HepG2 (cell line): Measurements from ENCODE around the gene NDUFS2. TPM values are rescaled to one million over a fixed set of nuclear protein-coding genes. Genes with fewer than 3 reads are reported as not detected.

Source experiments
- CENPX ChIP-seq: sonication (generic); formaldehyde crosslinking; IDR thresholded peaks from 2 replicates; pipeline ENCODE4 v1.9.0; 2021; ENCODE audit warnings: mild to moderate bottlenecking, missing genetic modification reagents, moderate library complexity
- ERF ChIP-seq: IDR thresholded peaks from 2 replicates; pipeline ENCODE4 v1.6.1; 2018; ENCODE audit warnings: missing biosample characterization, missing genetic modification reagents
- ETV5 ChIP-seq: IDR thresholded peaks from 2 replicates; pipeline ENCODE4 v1.6.1; 2018; ENCODE audit warnings: missing biosample characterization, missing genetic modification reagents, inconsistent platforms, borderline replicate concordance
- GLI4 ChIP-seq: sonication (generic); formaldehyde crosslinking; IDR thresholded peaks from 2 replicates; pipeline ENCODE4 v1.5.1; 2020; ENCODE audit warnings: missing genetic modification reagents, mild to moderate bottlenecking, moderate library complexity, borderline replicate concordance
- HMG20A ChIP-seq: IDR thresholded peaks from 2 replicates; pipeline ENCODE4 v1.6.1; 2016; ENCODE audit warnings: borderline replicate concordance
- HOXA3 ChIP-seq: sonication (generic); formaldehyde crosslinking; IDR thresholded peaks from 2 replicates; pipeline ENCODE4 v1.5.0; 2020; ENCODE audit warnings: missing genetic modification reagents
- NFATC3 ChIP-seq: sonication (generic); formaldehyde crosslinking; IDR thresholded peaks from 2 replicates; pipeline ENCODE4 v1.5.1; 2020; ENCODE audit warnings: mild to moderate bottlenecking, missing genetic modification reagents
- NFYC ChIP-seq: IDR thresholded peaks from 2 replicates; pipeline ENCODE4 v1.6.1; 2016; ENCODE audit warnings: missing genetic modification reagents, missing compliant biosample characterization
- PRMT3 ChIP-seq: sonication (generic); formaldehyde crosslinking; IDR thresholded peaks from 2 replicates; pipeline ENCODE4 v1.8.1; 2022; ENCODE audit warnings: low read depth, mild to moderate bottlenecking, moderate library complexity, missing genetic modification reagents, borderline replicate concordance
- RAD51 ChIP-seq: fragments of 450-650 bp; IDR thresholded peaks from 2 replicates; pipeline ENCODE4 v1.6.1; 2016; ENCODE audit warnings: borderline replicate concordance
- RERE ChIP-seq: IDR thresholded peaks from 2 replicates; pipeline ENCODE4 v1.6.1; 2016; ENCODE audit warnings: low read depth, missing genetic modification reagents, missing compliant biosample characterization
- SAFB2 ChIP-seq: sonication (generic); formaldehyde crosslinking; IDR thresholded peaks from 2 replicates; pipeline ENCODE4 v1.5.1; 2020; ENCODE audit warnings: missing genetic modification reagents, low read depth, mild to moderate bottlenecking, borderline replicate concordance
- TGIF2 ChIP-seq: IDR thresholded peaks from 2 replicates; pipeline ENCODE4 v1.6.1; 2016; ENCODE audit warnings: control low read depth, missing compliant biosample characterization
- THAP11 ChIP-seq: IDR thresholded peaks from 2 replicates; pipeline ENCODE4 v1.6.1; 2016; ENCODE audit warnings: missing biosample characterization, missing genetic modification reagents
- ZBTB39 ChIP-seq: sonication (generic); formaldehyde crosslinking; IDR thresholded peaks from 2 replicates; pipeline ENCODE4 v1.5.0; 2020; ENCODE audit warnings: missing genetic modification reagents
- ZC3H4 ChIP-seq: sonication (generic); formaldehyde crosslinking; IDR thresholded peaks from 2 replicates; pipeline ENCODE4 v1.4.0; 2020; ENCODE audit warnings: missing genetic modification reagents, borderline replicate concordance
- ZMYM2 ChIP-seq: sonication (generic); formaldehyde crosslinking; IDR thresholded peaks from 2 replicates; pipeline ENCODE4 v1.8.0; 2022; ENCODE audit warnings: mild to moderate bottlenecking, missing genetic modification reagents
- ZNF138 ChIP-seq: sonication (generic); formaldehyde crosslinking; IDR thresholded peaks from 2 replicates; pipeline ENCODE4 v1.5.0; 2020; ENCODE audit warnings: mild to moderate bottlenecking, low read depth, missing genetic modification reagents
- ZNF24 ChIP-seq: fragments of 450-650 bp; IDR thresholded peaks from 2 replicates; pipeline ENCODE4 v1.6.1; 2017; ENCODE audit warnings: antibody characterized with exemption, mild to moderate bottlenecking
- ZNF337 ChIP-seq: sonication (generic); formaldehyde crosslinking; IDR thresholded peaks from 2 replicates; pipeline ENCODE4 v1.5.1; 2020; ENCODE audit warnings: missing genetic modification reagents, low read depth, mild to moderate bottlenecking, borderline replicate concordance
- ZNF644 ChIP-seq: IDR thresholded peaks from 2 replicates; pipeline ENCODE4 v1.6.1; 2016; ENCODE audit warnings: low read depth
- ZNF660 ChIP-seq: sonication (generic); formaldehyde crosslinking; IDR thresholded peaks from 2 replicates; pipeline ENCODE4 v1.5.1; 2020; ENCODE audit warnings: mild to moderate bottlenecking, low read depth, missing genetic modification reagents, borderline replicate concordance
- ZNF784 ChIP-seq: sonication (generic); formaldehyde crosslinking; IDR thresholded peaks from 2 replicates; pipeline ENCODE4 v1.5.1; 2020; ENCODE audit warnings: missing genetic modification reagents, mild to moderate bottlenecking, borderline replicate concordance
- polyA plus RNA-seq, 8 experiments: library from polyadenylated mRNA; depleted of rRNA in 3 of 8; stranded (reverse) in 7 of 8; unstranded in 1 of 8; fragments of >200 nt; fragmentation: Illumina TruSeq in 4 of 8; extraction: Trizol in 4 of 8; gene quantifications; 2 replicates each; pipeline versions ENCODE4 v1.2.1 to v1.2.3, GENCODE V29; 2011 to 2016; ENCODE audit warnings: low read depth in 4 of 8, missing spikeins in 1 of 8, mixed read lengths in 1 of 8; ENCODE audit not compliant: insufficient read depth in 1 of 8
- total RNA-seq, 5 experiments: library from RNA; depleted of rRNA; stranded (reverse); fragments of >200 nt; fragmentation: Illumina TruSeq; extraction: Trizol; gene quantifications; 2 replicates each; pipeline ENCODE4 v1.2.3, GENCODE V29; 2016; ENCODE audit warnings: low read depth in 1 of 5

NDUFS2 gene
- total and polyA plus RNA-seq, 2 of the 13 experiments (the other 11 are each of a cell fraction or from before 2014, with no cell fraction given), result 89.9 to 118 TPM

GRCh38 chr1:161153682-161154337 lies 48.4 kb upstream of the NDUFS2 start, which contains the start of gene UFC1 (continued):
- no peak for TF ChIP-seq ZBTB39
- 0 out of 2 replicates have a peak, but pooled peaks have one; percentile 37 for TF ChIP-seq ZNF644 (CRISPR knock-in tag)
- no peak for TF ChIP-seq SAFB2 (CRISPR knock-in tag)
- TF ChIP-seq CENPX, result no peak
- TF ChIP-seq ZNF784, result no peak
- TF ChIP-seq ZNF337 (CRISPR knock-in tag), result no peak
- TF ChIP-seq ZNF138, result no peak
- no peak for TF ChIP-seq GLI4 (CRISPR knock-in tag)
- TF ChIP-seq ZNF660 (CRISPR knock-in tag), result no peak
- no peak for TF ChIP-seq ZNF24
- 0 out of 2 replicates have a peak, but pooled peaks have one; percentile 62 for TF ChIP-seq ERF (CRISPR knock-in tag)
- TF ChIP-seq ZC3H4 (CRISPR knock-in tag), result no peak
- no peak for TF ChIP-seq PRMT3
- TF ChIP-seq THAP11, result peak; percentile 87
- TF ChIP-seq ZMYM2 (CRISPR knock-in tag), result no peak
- TF ChIP-seq RERE (CRISPR knock-in tag), result no peak
- no peak for TF ChIP-seq RAD51
- peak; percentile 75; the same call in 1 of the 2 replicates for TF ChIP-seq TGIF2 (CRISPR knock-in tag)
- no peak for TF ChIP-seq NFATC3 (CRISPR knock-in tag)
- no peak; the same call in 1 of the 2 replicates for TF ChIP-seq ETV5 (CRISPR knock-in tag)
- TF ChIP-seq HOXA3 (CRISPR knock-in tag), result peak; percentile 99
- no peak for TF ChIP-seq HMG20A (CRISPR knock-in tag)
- TF ChIP-seq NFYC (CRISPR knock-in tag), result peak; percentile 18; the same call in 1 of the 2 replicates
